ENCODE results near the gene MEI1.

Gene MEI1

GRCh38 chr22:41746567-41747400 lies 47.5 kb downstream of the MEI1 start:
- peak in 1 of 2 experiments; percentile 39 for DNase-seq

GRCh38 chr22:41752011-41752970 lies 53.0 kb downstream of the MEI1 start:
- DNase-seq = no peak

GRCh38 chr22:41753984-41754383 lies 54.7 kb downstream of the MEI1 start:
- DNase-seq = no peak

GRCh38 chr22:41757502-41757901 lies 58.2 kb downstream of the MEI1 start:
- no peak for DNase-seq

GRCh38 chr22:41758231-41758630 lies 58.9 kb downstream of the MEI1 start:
- DNase-seq = peak in 1 of 2 experiments; percentile 11

- no peak for DNase-seq
Measured at GRCh38 chr22:41762980-41763779, 63.9 kb downstream of the MEI1 start.

- no peak for DNase-seq
Measured at GRCh38 chr22:41766476-41766875, 67.2 kb downstream of the MEI1 start.

- DNase-seq = no peak
Measured at GRCh38 chr22:41768430-41768829, 69.1 kb downstream of the MEI1 start.

GRCh38 chr22:41770715-41771468 lies 71.6 kb downstream of the MEI1 start:
- DNase-seq = no peak

GRCh38 chr22:41772198-41772597 lies 72.9 kb downstream of the MEI1 start:
- no peak for DNase-seq

- no peak for DNase-seq
Measured at GRCh38 chr22:41772645-41773044, 73.3 kb downstream of the MEI1 start.

GRCh38 chr22:41775338-41775737 lies 76.0 kb downstream of the MEI1 start:
- DNase-seq = no peak

- DNase-seq = no peak
Measured at GRCh38 chr22:41775976-41776375, 76.7 kb downstream of the MEI1 start.

- DNase-seq = no peak
Measured at GRCh38 chr22:41776381-41776780, 77.1 kb downstream of the MEI1 start.

- DNase-seq = no peak
Measured at GRCh38 chr22:41777749-41778425, 78.6 kb downstream of the MEI1 start.

GRCh38 chr22:41779929-41780505 lies 80.7 kb downstream of the MEI1 start:
- DNase-seq = no peak

- no peak for DNase-seq
Measured at GRCh38 chr22:41780746-41781505, 81.6 kb downstream of the MEI1 start.

GRCh38 chr22:41781507-41781906 lies 82.2 kb downstream of the MEI1 start:
- DNase-seq = no peak

- DNase-seq = peak in 1 of 2 experiments; percentile 42
Measured at GRCh38 chr22:41782316-41782715, 83.0 kb downstream of the MEI1 start.

- no peak for DNase-seq
Measured at GRCh38 chr22:41782751-41783150, 83.4 kb downstream of the MEI1 start.

Data from cerebellar nuclear complex (tissue), 1 donor.